ENCODE data around the gene TRAPPC10.

Gene TRAPPC10

DNA sequence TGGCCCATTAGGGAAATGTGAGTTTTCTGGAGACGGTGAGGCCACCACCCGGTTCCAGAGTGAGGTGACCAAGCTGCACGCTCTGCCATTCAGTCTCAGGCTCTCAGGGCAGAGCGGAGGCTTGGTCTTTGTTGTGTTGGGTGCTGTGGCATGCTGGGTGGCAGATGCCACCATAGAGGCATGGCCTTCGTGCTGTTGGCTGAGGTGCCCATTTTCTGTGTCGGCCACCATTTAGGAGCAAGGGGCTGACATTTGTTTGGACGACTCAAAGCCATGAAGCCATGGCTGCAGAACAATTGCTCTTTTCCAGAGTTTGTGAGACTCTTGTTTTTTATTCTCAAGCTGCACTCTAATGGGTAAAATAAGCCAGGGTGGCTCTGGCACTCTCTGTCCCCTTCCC, 58.3 kb downstream of the TRAPPC10 start:
- DNase-seq, result no peak

DNA sequence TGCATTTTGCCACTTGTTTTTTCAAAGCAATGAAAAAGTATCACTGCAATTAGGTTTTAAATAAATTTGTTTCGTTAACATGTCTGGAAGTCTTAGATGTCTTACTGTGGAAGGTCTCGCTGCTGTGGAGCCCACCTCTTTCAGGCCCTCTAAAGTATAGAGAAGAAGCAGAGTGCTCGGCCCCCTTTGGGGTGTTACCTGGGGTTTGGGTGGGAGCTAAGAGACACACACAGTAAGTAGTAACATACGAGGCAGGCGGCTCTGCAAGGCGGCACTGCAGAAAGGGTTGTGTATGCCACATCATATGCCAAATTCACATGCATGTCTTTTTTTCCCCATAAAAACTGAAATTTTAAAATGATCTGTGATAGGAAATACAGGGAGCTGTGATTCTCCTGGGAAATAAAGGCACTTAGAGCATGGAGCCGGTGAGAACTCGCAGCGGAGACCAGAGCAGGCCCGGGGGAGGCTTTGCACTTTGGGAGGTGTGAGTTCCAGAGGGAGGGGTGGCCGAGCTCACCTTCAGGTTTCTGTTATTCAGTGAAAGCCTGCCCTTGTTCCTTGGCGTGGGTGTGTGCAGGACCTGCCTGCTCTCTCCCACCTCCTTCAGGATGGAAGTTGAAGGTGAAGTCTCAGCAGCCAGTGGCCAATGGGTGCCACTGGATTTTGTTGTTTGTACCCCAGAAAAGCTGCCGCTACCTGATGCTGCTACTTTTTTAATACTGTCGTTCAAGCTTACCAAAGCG, 59.4 kb downstream of the TRAPPC10 start:
- DNase-seq, result no peak

DNA sequence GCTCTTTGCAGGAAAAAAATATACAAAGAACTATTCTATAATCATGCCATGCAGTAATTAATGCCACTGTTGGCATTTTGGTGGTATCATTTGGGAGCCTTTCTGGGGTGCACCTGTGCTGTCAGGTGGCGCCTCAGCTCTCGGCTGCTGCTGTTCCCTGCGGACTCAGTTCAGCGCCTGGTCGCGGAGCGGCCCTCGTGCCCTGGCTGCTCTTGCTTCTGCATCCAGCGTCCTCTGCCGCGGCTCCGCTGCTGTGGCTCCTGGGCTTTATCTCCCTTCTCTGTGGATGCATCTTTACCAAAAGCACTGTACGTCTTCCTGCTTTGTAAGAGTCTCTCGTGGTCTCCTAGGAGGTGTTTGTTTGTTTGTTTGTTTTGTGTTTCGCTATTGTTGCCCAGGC, 60.0 kb downstream of the TRAPPC10 start:
- DNase-seq, result no peak

DNA sequence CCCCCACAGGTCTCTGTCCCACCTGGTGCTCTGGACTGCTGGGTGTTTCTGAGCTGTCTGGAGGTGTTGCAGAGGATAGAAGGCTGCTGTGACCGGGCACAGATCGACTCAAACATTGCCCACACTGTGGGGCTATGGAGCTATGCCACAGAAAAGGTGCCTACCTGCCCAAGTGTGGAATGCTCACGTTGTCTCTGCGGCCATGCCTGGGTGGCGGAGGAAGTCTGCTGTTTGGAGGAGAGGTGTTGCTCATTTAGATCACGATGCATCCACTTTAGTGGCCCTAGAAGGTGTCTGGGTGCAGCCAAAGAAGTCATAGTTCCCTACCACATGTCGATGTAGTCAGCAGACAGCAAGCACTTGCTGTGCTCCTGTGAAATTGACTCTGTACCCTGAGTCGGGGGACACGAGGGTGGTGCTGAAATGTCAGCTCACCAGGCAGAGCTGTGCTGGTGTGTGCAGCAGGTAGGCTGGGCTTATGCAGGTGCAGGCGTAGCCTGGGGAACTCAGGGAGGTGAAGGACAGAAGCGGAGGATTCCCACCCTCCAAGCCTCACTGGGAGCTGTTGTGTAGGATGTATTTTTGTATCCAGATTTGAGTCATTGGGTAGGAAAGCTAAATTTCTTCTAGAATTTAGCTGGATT, 62.3 kb downstream of the TRAPPC10 start:
- no peak for DNase-seq

DNA sequence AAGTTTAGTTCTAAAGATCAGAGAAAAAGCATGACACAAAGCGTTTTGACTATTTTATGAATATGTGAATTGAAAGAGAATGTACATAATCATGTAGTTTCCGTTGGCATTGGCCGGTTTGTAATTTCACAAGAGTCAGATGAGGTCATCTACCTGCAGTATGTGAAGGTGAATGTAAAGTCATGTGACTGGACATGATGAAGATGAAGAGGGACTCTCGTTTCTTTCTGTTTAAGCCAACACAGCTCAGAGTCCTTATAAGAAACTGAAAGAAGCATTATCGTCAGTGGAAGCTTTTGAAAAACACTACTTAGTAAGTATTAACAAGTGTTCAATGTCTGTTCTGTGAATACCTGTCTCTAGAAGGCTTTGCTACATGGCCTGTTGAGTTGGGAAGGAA, 64.2 kb downstream of the TRAPPC10 start:
- DNase-seq, result no peak

DNA sequence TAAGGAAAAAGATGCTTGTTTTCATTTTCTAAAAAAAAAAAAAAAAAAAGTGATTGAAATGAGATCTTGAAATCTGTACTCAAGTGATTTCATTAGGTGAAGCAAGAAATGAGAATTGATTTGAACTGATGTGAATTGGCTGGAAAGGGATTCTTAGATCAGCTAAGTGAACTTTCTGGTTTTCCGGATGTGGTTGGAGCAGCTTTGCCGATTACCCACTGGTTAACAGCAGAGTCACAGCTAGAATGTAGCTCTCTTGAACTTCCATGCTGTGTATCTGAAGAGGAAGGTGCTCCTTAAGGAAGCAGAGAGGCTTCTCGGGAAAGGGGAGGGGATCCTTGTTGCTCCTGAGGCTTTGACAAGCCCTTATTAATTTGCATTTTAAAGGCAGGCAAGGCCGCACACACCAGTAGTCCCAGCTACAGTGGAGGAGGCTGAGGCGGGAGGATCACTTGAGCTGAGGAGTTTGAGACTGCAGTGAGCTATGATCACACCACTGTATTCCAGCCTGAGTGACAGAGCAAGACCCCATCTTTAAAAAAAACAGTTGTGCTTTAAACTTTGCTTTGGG, 66.4 kb downstream of the TRAPPC10 start:
- DNase-seq, result no peak

DNA sequence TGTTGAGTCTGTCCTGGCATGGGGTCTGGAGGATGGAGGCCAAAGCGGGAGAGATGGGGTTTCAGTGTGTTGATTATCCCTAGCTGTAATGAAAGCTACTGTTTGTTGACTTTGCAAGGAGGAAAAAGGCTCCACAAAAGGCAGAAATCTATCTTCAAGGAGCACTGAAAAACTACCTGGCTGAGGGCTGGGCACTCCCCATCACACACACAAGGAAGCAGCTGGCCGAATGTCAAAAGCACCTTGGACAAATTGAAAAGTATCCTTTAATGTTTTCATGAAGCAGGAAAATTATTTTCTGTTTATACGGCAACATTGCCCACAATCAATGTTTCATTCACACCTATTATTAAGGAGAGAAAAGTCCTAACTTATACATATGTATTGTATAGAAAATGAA, 67.3 kb downstream of the TRAPPC10 start:
- DNase-seq, result no peak

DNA sequence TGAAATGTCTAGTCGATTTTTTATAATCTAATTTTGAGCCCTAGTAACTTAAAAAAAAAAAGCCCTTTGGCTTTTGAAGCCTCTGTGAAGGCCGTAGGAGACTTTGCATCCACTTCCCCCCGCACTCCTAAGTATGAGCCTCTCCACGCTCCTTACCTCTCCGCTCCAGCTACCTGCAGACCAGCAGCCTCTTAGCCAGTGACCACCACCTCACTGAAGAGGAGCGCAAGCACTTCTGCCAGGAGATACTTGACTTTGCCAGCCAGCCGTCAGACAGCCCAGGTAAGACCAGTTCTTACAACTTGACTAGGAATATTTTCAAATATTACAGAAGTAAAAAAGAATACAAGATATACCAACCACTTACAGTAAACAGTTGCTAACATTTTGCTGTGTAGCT, 67.7 kb downstream of the TRAPPC10 start:
- DNase-seq, result no peak

DNA sequence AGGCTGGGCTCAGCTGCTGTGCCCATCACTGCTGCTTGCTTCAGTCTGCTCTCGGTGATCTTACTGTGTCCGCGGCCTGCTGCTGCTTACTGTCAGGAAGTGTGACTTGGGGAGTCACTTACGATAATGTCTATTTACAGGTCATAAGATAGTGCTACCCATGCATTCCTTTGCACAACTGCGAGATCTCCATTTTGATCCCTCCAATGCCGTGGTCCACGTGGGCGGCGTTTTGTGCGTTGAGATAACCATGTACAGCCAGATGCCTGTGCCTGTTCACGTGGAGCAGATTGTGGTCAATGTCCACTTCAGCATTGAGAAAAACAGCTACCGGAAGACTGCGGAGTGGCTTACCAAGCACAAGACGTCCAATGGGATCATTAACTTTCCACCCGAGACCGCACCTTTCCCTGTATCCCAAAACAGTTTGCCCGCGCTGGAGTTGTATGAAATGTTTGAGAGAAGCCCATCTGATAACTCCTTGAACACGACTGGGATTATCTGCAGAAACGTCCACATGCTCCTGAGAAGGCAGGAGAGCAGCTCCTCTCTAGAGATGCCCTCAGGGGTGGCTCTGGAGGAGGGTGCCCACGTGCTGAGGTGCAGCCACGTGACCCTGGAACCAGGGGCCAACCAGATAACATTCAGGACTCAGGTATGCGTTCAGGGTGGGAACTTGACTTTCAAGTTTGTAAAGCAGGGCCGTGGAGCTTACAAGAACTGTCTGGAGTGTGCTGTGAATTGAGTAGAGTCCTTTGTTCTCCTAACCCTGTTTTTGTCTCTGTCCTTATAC, 70.7 kb downstream of the TRAPPC10 start:
- DNase-seq, result no peak

DNA sequence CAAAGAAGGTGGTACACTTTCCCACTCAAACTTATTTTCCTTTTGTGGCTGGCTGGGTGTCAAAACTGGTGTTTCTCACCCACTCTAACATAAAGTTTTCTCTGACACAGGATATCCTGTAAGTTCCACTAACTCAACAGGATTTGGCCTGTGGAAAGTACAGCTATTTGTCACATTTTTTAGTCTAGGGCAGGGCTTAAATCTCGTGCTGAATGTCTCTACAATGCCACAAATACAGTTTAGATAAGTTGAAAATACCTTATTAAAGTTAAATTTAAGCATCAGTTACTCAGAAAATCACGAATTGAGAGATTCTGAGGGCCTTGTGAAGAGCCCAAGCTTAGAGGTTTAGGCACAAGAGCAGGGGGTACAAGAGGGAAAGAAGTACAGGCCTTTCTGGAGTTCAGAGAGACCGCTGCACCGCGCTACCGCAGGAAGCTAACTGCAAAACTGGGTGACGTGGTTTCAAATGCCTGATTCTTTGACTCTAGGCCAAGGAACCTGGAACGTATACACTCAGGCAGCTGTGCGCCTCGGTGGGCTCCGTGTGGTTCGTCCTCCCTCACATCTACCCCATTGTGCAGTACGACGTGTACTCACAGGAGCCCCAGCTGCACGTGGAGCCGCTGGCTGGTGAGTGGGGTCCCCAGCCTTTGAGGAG, 71.7 kb downstream of the TRAPPC10 start:
- DNase-seq, result no peak

DNA sequence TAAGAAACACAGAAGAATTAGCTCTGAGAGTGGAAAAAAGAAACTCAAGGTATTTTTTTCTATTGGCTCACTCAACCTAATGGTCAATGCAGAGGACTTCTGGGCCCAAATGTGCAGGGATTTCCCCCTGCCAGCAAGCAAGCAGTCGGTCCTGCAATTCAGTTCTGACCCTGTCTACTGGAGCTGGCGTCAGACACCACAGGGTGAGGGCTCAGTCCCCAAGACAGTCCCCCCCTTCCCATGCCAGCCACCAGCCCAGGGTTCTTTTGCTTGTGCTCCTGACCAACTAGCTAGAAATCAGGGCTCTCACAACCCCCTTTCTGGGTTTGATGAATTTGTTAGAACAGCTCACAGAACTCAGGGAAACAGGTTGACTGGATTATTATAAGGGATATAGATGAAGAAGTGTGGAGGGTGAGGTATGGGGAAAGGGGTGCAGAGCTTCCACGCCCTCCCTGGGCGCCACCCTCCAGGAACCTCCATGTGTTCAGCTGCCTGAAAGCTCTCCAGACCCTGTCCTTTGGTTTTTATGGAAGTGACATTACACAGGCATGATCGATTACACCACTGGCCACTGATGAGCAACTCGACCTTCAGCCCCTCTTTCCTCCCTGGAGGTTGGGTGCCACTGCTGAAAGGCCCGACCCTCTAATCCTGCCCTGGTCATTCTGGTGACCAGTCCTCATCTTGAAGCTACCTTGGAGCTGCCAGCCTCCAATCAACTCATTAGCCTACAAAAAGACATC, 72.6 kb downstream of the TRAPPC10 start:
- DNase-seq, result no peak

DNA sequence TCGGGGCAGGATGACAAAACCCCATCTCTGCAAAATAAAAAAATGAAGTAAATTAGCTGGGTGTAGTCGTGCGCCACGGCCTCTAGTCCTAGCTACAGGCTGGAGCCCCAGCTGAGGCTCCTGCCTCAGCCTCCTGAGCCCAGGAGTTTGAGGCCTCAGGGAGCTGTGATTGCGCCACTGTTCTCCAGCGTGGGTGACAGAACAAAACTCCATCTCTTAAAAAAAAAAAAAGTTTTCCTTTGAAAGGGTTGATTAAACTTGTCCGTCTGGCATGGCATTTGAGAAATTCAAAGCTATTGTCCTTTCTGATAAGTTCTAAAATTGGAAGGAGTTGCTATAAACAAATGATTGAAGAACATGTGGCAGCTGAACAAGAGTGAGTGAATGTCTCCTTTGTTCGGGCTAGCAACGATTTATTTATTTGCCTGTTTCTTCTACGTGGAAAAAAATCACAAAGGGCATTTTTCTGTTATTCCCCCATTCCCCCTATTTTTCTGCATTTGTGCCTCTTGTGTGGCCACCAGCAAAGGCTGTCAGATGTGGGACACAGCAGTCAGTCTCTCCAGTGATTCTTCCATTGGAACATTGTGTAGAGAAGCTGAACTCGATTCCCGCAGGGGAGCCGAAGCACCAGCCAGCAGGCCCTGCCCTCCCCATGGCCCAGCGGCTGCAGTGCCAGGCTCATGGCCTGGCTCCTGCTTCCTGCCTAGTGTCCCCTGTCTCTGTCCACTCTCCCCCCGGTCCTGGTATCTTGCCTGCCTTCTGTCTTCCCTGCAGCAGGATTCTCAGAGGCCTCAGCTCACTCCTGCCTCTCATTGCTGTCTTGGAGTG, 73.6 kb downstream of the TRAPPC10 start:
- no peak for DNase-seq

DNA sequence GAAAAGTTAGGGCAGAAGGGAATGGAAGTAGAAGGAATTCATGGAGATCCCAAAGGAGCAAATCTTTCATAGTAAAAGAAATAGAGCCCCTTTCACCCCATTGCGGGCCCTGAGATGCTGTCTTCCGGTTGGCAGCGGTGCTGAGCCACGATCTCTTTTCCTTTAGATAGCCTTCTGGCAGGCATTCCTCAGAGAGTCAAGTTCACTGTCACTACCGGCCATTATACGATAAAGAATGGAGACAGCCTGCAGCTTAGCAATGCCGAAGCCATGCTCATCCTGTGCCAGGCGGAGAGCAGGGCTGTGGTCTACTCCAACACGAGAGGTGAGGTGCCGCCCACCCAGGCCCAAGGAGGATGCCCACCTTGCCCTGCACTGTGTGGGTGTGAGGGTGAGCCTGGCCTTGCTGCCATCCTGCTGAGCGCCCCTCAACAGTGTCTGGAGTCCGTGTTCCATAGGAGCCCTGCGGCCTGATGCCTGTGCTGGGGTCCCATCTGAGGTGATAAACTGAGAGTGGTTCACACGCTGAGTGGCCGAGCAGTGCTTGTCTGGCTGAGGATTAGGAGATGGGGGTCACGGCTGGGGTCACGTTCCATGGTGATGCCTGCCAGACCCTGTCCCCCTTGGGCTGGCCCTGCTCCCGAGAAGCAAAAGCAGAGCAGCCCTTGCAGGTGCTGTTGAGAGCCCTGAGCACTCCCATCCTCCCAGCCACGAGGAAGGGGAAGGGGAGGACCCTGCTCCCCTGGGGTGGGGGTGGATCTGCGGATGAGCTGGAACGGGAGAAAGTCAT, 74.7 kb downstream of the TRAPPC10 start:
- no peak for DNase-seq

DNA sequence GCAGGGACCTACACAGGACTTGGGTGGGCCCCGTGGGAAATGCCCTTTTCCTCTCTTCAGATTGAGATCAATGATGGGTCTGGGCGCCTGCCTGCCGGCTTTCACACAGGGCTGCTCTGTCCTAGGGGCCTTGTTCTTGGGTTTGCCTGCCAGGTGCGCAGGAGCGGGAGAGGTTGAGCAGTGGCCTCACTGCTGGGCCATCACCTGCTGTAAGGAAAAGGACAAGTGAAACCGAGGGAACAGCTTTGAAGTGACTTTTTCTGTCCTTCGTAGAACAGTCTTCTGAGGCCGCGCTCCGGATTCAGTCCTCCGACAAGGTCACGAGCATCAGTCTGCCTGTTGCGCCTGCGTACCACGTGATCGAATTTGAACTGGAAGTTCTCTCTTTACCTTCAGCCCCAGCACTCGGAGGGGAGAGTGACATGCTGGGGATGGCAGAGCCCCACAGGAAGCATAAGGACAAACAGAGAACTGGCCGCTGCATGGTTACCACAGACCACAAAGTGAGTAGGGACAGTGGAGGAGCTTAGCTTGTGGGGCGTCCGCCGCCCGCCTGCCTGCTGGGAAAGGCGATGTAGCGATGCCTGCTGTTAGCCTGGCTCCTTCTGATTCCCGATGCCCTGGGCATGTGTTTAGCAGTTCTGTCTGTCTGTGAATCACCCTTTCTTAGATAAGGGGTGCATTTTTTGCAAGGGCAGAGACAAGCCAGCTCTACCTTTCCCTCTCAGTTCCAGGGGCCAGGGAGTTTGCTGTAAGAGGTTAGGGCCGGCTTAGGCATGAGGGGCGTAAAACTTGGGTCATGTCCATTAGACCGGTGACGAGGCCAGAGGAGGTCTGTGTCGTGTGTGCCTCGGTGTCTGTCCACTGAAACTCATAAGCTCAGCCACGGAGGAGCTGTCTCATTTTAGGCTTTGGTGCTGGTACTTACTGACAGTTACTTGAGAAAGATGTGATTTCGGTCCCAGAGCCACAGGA, 75.6 kb downstream of the TRAPPC10 start:
- DNase-seq, result no peak

DNA sequence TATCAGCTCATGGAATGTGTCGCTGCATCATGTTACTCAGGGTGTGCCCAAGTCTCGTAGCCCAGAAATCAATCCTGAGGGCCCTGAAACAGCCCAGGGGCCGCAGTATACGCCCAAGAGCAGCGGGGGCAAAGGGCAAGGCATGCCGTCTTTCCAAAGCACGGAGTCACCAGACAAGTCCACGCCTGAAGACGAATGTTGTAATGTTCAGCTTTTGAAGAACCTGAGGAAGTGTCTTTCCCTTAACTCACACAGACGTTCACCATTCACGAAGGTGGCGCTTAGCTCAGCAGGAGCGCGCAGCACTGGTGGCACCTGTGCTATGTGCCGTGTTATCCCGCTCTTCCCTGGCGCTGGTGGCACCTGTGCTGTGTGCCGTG, 76.3 kb downstream of the TRAPPC10 start:
- DNase-seq, result no peak

DNA sequence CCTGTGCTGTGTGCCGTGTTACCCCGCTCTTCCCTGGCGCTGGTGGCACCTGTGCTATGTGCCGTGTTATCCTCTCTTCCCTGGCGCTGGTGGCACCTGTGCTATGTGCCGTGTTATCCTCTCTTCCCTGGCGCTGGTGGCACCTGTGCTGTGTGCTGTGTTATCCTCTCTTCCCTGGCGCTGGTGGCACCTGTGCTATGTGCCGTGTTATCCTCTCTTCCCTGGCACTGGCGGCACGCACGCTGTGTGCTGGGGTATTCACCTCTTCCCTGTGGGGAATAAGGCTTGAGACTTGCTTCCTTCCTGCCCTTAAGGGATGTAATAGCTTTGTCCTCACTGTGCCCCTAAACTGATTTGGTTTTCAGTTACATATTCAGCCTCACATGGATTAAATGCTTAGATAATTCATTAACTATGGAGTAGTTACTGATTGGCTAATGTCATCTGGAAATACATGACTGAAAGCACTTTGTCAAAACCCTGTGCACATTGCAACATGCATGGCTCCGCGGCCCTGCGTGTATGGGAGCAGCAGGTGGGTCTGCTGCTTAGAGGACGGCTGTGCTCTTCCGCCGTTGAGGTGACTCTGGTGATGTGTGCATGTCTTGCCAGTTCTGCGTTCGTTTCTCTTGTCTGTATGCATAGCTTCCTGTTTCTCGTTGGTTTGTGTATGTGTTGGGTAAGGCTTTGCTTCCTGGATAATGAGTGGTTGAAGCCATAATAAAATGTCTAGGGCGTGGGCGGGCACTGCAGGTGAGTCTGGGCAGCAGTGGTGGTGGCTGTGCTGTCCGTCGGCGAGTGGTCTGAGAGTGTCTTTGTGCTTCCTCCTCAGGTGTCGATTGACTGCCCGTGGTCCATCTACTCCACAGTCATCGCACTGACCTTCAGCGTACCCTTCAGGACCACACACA, 77.1 kb downstream of the TRAPPC10 start:
- DNase-seq, result no peak

DNA sequence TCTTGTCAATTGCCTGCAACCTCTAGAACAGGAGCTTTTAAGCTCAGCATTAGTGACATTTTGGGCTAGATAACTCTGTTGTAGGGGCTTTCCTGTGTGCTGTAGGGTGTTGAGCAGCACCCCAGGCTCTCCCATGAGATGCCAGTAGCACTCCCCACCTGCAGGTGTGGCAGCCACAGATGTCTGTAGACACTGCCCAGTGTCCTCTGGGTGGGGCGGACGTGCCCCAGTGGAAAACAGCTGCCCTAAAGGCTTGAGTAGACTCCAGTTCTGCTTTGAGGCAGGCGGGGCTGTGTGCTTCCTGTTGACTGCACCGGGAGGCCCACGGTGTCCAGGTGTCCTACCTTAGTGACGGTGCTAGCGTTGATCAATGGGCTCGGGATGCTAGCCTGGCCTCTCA, 78.2 kb downstream of the TRAPPC10 start:
- no peak for DNase-seq

DNA sequence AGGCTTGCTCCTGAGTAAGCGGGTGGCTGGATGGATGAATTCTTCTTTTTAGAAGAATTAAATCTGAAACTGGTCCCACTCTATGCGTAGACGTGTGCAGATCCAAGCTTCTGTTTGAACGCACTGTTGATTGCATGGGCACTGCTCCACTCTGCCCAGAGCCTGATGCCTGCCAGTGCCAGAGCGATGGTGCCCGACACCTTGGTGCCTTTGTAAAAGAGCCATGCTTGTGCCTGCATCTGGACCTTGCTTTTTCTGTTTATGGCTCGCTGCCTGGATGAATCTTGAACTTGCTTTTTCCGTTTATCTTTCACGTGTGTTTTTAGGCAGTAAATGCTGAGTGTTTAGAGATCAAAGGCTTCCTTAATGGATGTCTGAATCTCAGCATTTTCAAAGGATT, 80.1 kb downstream of the TRAPPC10 start:
- no peak for DNase-seq
